Activated CD4-positive, CD25-positive, alpha-beta regulatory T cell treated with anti-CD3 and anti-CD28 coated beads, Interleukin-2, amount 50 U/mL, for 24 hours (primary cell): ENCODE results near the gene TCHHL1.
A peak's percentile ranks its signal among the peaks of the same experiment; 100 is the strongest.

Experiments
- ATAC-seq, 2 donors: fragments of 150-1000 bp; cut with Tn5 transposase; one replicate each; pipeline ENCODE4 v1.10.0; 2021; ENCODE audit warnings: mild to moderate bottlenecking in 1 of 2, moderate library complexity in 1 of 2

Gene TCHHL1

GRCh38 chr1:152089014-152089674 lies at the start of gene TCHHL1:
TSS of gene TCHHL1 (minus strand) at chr1:152089064. CDS start at chr1:152088143, 921 bp downstream.
- ATAC-seq, result no peak

GRCh38 chr1:152137215-152137614 lies 48.4 kb upstream of the TCHHL1 start:
- ATAC-seq, result no peak

GRCh38 chr1:152130186-152130585 lies 41.3 kb upstream of the TCHHL1 start:
- no peak for ATAC-seq

DNA sequence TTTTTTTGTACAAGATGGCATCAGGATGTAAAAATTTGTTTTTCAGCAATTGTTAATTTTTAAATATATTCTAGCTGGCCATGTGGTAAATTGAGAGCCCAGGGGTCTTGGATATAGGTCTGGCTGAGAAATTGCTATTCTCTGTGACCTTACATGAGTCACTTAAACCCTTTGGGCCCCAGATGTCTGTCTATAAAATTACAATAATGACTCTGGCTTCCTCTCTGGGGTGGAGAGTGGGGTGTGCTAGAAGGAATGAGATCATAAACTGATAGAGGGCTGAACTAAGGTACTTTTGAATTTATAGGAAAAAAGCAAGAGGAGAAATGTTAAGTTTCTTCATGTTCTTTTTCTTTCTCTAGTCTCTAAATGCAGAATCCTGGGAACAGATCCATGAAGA lies 38.8 kb upstream of the TCHHL1 start:
- ATAC-seq, result no peak

- ATAC-seq, result no peak
These were observed 37.1 kb upstream of the TCHHL1 start for GRCh38 chr1:152125834-152126443.

GRCh38 chr1:152118915-152119314 lies 30.1 kb upstream of the TCHHL1 start:
- ATAC-seq, result no peak

GRCh38 chr1:152115344-152115743 lies 26.5 kb upstream of the TCHHL1 start, which contains the start of gene TCHH:
TSS of gene TCHH (minus strand) at chr1:152115444. CDS start at chr1:152114080, 1,364 bp downstream.
- no peak for ATAC-seq

DNA sequence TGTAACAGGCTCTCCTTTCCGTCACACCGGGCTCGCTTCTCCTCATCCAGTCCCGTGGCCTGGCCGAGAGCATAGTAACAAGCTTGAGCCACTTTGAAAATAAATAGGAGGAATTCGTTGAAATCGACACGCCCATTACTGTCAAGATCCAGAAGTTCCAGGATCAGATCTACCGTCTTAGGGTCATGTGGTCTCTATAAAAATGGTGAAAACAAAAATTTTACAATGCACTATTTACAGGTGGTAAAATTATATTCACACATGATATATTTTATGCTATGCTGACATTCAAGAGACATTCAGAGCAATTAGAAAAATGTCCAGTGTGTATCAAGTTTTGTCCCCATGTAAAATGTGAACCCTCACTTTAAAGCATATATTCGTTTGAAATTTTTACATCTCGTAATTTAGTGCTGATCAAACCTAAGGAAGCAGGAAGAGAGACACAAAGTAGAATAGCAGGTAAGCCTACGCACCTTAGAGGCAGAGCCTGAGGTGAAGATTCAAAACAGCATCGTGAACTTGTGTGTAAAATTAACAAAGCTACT lies 24.1 kb upstream of the TCHHL1 start:
- no peak for ATAC-seq

GRCh38 chr1:152112101-152112884 lies 23.4 kb upstream of the TCHHL1 start:
- ATAC-seq, result no peak

DNA sequence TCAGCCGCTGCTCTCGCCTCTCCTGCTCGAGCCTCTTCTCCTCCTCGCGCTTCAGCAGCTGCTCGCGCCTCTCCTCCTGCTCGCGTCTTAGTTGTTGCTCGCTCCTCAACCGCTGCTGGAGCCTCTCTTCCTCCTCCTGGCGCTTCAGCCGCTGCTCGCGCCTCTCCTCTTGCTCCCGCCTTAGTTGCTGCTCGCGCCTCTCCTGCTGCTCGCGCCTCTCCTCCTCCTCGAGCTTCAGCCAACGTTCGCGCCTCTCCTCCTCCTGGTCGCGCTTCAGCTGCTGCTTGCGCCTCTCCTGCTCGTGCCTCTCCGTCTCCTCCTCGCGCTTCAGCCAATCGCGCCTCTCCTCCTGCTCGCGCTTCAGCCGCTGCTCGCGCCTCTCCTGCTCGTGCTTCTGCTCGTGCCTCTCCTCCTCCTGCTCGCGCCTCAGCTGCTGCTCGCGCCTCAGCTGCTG lies 22.7 kb upstream of the TCHHL1 start:
- peak in 1 of 2 donors; percentile 9 for ATAC-seq

GRCh38 chr1:152110860-152111514 lies 22.1 kb upstream of the TCHHL1 start:
- ATAC-seq, result peak; percentile 43 to 61

DNA sequence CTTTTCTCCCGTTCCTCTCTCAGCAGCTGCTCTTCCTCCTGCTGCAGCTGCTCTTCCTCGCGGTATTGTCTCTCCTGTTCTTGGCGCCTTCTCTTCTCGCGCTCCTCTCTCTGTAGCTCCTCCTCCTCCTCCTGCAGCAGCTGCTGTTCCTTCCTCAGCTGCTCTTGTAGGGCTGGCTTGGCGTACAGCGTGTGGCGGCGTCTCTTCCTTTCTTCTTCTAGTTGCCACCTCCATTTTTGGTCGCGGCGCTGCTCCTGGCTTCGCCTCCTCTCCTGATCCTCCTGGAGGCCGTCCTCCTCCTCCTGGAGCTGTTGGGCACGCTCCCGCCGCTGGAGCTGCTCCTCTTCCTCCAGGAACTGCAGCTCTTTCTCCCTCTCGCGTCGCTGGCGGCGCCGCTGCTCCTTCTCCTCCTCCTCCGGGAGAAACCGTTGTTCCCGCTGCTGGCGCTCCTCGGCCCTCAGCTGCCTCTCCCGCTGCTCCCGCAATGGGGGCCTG lies 21.5 kb upstream of the TCHHL1 start:
- ATAC-seq, result peak; percentile 47 to 56

GRCh38 chr1:152109998-152110294 lies 21.1 kb upstream of the TCHHL1 start:
- ATAC-seq, result no peak

GRCh38 chr1:152109231-152109997 lies 20.6 kb upstream of the TCHHL1 start:
- no peak for ATAC-seq

- no peak for ATAC-seq
These were observed 20.0 kb upstream of the TCHHL1 start for GRCh38 chr1:152108882-152109222.

DNA sequence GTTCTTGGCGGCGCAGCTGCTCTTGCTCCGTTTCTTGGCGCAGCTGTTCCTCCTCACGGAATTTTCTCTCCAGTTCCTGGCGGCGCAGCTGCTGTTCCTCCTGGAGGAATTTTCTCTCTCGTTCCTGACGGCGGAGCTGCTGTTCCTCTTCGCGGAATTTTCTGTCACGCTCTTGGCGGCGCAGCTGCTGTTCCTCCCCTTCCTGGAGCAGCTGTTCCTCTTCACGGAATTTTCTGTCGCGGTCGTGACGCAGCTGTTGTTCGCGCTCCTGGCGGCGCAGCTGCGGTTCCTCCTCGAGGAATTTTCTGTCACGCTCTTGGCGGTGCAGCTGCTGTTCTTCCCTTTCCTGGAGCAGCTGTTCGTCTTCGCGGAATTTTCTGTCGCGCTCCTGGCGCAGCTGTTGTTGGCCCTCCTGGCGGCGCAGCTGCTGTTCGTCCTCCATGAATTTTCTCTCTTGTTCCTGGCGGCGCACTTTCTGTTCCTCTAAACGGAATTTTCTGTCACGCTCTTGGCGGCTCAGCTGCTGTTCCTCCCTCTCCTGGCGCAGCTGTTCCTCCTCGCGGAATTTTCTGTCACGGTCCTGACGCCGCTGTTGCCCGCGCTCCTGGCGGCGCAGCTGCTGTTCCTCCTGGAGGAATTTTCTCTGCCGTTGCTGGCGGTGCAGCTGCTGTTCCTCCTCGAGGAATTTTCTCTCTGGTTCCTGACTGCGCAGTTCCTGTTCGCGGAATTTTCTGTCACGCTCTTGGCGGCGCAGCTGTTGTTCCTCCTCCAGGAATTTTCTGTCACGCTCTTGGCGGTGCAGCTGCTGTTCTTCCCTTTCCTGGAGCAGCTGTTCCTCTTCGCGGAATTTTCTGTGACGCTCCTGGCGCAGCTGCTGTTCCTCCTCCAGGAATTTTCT lies 19.4 kb upstream of the TCHHL1 start:
- no peak for ATAC-seq

- ATAC-seq, result no peak
These were observed 18.4 kb upstream of the TCHHL1 start for GRCh38 chr1:152107031-152107983.

- no peak for ATAC-seq
These were observed 16.0 kb upstream of the TCHHL1 start for GRCh38 chr1:152104854-152105253.

- ATAC-seq, result no peak
These were observed 8.1 kb upstream of the TCHHL1 start for GRCh38 chr1:152096931-152097330.

DNA sequence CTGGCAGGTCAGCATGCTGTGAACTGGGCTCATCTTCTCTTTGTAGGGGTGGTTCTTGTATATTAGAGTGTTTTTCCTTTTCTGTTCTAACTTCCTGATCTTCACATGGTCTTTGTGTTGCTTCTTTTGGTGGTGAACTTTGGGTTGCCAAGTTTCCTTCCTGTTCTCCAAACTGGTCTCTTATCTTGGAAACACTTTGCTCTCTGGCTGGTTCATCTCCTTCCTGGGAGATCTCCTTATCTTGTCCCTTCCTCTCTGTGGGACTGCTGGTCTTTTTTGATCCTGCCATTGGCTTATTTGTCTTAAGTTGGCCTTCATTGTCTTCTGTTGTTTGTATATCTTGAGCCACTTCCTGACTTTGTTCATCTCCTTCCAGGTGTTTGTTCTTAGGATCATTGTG lies 2.1 kb downstream of the TCHHL1 start:
- no peak for ATAC-seq
